Sigmoid colon (tissue), 3 donors: ENCODE results near the gene GRID1.

ENCODE experiments used
- POLR2A ChIP-seq, 2 donors: fragments of 450-650 bp; IDR thresholded peaks; one replicate each; pipeline ENCODE4 v1.6.1; 2016; ENCODE audit warnings: antibody characterized with exemption in 2 of 2, mild to moderate bottlenecking in 2 of 2, moderate library complexity in 2 of 2
- TF ChIP-seq, protein P1 (sequence below), 4 experiments: fragments of 450-650 bp in 3 of 4; fragments of 200-600 bp in 1 of 4; IDR thresholded peaks; one replicate each; pipeline ENCODE4 v1.5.1; 2016 to 2019; ENCODE audit warnings: antibody characterized with exemption in 4 of 4, mild to moderate bottlenecking in 3 of 4, moderate library complexity in 2 of 4

DNA sequence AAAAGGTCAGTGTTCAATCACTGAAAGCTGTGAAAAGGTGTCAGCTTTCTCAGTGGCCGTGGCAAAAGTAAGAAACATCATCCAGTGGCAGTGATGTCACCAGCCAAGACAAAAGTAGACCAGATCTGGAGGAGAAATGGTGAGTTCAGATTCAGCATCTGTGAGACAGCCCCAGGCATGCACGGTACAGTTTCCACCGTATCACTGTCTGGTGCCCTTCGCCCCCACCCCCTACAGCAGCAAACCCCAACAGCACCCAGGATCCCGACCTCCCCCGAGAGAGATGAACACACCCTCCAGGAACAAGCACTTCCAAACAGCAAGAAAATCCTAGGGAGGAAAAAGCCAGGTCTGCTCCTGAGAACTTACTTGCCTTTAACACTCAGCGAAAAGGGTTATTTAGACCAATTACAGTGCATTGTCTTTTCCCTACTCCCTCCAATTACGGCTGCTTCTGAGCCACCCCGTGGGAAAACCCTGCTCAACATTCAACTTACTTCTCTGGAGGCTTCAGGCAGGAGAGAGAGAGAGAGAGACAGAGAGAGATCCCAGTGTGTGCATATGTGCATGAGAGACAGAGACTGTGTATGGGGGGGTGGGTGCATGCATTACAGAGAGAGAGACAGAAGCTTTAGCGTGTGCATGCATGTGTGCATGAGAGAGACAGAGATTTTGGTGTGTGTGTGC, 189.6 kb downstream of the GRID1 start:
- TF ChIP-seq, protein P1, sequence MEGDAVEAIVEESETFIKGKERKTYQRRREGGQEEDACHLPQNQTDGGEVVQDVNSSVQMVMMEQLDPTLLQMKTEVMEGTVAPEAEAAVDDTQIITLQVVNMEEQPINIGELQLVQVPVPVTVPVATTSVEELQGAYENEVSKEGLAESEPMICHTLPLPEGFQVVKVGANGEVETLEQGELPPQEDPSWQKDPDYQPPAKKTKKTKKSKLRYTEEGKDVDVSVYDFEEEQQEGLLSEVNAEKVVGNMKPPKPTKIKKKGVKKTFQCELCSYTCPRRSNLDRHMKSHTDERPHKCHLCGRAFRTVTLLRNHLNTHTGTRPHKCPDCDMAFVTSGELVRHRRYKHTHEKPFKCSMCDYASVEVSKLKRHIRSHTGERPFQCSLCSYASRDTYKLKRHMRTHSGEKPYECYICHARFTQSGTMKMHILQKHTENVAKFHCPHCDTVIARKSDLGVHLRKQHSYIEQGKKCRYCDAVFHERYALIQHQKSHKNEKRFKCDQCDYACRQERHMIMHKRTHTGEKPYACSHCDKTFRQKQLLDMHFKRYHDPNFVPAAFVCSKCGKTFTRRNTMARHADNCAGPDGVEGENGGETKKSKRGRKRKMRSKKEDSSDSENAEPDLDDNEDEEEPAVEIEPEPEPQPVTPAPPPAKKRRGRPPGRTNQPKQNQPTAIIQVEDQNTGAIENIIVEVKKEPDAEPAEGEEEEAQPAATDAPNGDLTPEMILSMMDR (IDR thresholded peaks at IDR 0.05), result no peak
- no peak for TF ChIP-seq POLR2A (IDR thresholded peaks at IDR 0.05)
